ENCODE measurements around the gene KDM3B.

Gene KDM3B

DNA sequence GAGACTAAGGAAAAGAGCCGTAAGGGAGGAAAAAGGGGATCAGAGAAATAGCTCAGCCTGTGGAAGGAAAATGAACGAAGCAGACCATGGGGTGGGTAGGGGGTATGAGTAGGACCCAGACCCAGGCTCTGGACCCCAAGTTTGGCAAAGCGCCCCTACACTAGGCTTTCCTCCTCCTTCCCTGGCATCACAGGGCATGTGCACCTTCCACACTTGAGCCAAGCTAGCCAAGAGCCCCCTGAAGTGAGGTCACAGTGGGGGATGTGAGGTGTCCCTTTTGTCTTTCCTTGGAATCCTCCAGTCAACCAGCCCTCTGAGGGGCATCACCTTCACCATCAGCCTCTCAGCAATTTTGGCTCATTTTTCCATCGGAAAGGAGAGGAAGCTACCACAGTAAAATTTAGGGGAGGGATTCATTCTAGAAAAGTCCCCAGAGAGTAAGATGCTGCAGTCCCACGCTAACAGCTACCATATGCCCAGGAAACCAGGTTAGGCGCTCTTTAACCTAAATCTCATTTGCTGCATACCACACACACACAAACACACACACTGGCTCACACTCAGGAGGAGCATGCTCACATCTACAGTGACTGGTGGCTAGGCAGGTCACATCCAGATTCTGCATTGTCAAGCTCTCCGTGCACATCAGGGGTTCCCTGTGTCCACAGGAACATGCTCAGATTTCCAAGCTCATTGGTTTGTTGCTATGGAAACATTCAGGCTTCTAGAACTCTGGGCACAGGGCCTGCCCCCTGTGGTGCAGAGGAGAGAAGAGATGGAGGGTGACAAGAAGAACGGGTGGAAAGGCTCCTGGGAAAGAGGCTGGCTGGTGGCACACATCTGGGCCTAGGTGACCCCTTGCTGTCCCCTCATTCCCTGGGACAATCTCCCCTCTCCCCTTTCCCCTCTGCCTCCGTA is 96.3 kb downstream of the KDM3B start:
- H3K4me3 ChIP-seq (ENCODE audit: low read length) = no peak overlapping the region
- peak; percentile 56 for DNase-seq (ENCODE audit: low read depth)
- peak; percentile 8; the same call in 1 of the 2 replicates for TF ChIP-seq CTCF (conservative IDR thresholded peaks at IDR 0.05; ENCODE audit: low read length)

DNA sequence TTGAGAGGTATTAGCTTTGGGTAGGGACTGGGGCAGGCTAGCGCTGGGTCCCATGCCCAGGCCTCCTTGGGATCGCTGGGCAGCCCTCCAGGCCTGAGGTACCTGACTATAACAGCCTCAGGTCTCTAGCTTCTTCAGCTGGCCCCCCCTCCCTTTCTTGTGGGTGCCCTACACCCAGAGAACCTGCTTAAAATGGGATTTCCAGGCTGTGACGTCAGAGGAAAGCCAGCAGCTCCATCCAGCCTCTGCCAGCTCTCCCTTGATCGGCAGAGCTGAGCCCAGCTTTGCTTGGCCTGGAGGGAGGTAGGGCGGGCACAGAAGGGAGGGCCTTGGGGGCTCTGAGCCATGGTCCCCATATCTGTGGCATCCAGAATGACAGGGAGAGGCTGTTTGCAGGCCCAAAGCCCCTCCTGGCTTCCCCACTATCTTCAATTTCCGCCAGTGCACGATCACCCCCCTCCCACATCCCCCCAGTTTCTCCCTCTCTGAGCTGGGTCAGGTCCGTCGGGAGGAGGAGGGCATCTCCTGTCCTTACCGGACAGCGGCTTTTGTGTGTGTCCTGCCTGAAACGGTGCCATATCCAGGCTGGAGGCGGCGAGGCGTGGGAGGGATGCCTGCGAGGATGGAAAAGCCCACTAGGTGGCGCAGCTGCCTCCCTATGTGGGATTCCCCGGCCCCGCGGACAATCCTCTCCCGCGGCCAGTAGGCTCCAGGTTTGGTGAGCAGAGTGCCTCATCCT is 97.2 kb downstream of the KDM3B start:
- peak; percentile 85 for TF ChIP-seq CTCF (conservative IDR thresholded peaks at IDR 0.05; ENCODE audit: low read length)
- H3K4me3 ChIP-seq (ENCODE audit: low read length) = 0 out of 2 replicates have a peak overlapping the region, but pooled peaks have one; percentile 9
- peak; percentile 76 for DNase-seq (ENCODE audit: low read depth)

DNA sequence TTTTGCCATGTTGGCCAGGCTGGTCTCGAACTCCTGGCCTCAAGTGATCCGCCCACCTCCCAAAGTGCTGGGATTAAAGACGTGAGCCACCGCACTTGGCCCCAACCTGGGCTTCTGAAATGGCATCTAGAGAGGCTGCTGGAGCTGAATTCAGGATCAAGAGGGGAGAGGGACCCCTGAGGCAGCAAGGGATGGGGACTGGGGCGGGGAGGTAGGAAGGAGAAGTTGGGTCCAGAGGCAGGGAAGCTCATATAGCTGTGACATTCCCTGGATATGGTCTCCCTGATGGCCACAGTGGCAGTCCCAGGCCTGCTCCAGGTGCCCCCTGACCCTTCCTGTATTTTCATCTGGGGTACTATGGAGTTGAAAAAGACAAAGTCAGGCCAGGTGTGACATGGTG is 98.5 kb downstream of the KDM3B start:
- TF ChIP-seq CTCF (conservative IDR thresholded peaks at IDR 0.05; ENCODE audit: low read length) = no peak
- H3K4me3 ChIP-seq (ENCODE audit: low read length) = no peak overlapping the region
- no peak for DNase-seq (ENCODE audit: low read depth)

GRCh38 chr5:138452720-138453119 is 100.2 kb downstream of the KDM3B start:
- no peak for TF ChIP-seq CTCF (conservative IDR thresholded peaks at IDR 0.05; ENCODE audit: low read length)
- H3K4me3 ChIP-seq (ENCODE audit: low read length) = no peak overlapping the region
- DNase-seq (ENCODE audit: low read depth) = no peak

GRCh38 chr5:138453590-138453989 is 101.1 kb downstream of the KDM3B start:
- DNase-seq (ENCODE audit: low read depth) = no peak
- TF ChIP-seq CTCF (conservative IDR thresholded peaks at IDR 0.05; ENCODE audit: low read length) = no peak
- no peak overlapping the region for H3K4me3 ChIP-seq (ENCODE audit: low read length)

DNA sequence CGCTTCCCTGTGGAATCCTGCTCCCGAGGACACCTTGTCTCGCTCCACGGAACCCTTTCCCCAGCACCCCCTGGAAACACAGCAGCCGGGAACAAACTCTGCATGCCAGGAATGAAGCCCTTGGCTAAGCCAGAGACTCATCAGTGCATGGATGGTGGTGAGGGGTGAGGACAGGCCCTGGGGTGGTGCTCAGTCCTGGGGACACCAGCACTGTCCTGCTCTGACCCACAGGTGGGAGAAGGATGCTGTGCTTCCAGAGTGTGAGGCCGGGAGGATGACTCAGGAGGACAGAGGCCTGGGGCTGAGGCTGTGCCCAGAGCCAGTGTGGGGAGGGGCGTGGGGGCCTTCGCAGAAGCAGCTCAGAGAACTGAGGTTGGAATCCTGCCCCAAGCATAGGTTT is 101.6 kb downstream of the KDM3B start:
- H3K4me3 ChIP-seq (ENCODE audit: low read length) = no peak overlapping the region
- no peak for TF ChIP-seq CTCF (conservative IDR thresholded peaks at IDR 0.05; ENCODE audit: low read length)
- DNase-seq (ENCODE audit: low read depth) = no peak
